Neural progenitor cell (in vitro differentiated cells): ENCODE results near the gene BNIP3. TPM values are rescaled to one million over a fixed set of nuclear protein-coding genes. Genes with fewer than 3 reads are reported as not detected.
"Not testable (repeated sequence)": the region's sequence is repeated elsewhere in the genome, so short reads cannot be mapped to it uniquely, and the experiment has no call there.

Experiments used
- DNase-seq: peaks from one replicate; pipeline ENCODE4 v3.0.0-alpha.2; 2016; ENCODE audit warnings: low spot score
- H2AFZ ChIP-seq: fragments of 200-600 bp; sonication (generic); replicated peaks from 2 replicates; pipeline ENCODE4 v1.6.1; 2016; ENCODE audit warnings: antibody characterized with exemption
- H3F3A ChIP-seq: fragments of 200-600 bp; sonication (generic); 2 replicates; pipeline ENCODE4 v1.6.1; 2016; ENCODE audit warnings: antibody characterized with exemption, low read depth
- H3K27ac ChIP-seq: fragments of 200-600 bp; sonication (generic); 2 replicates; pipeline ENCODE4 v1.5.1; 2016; ENCODE audit warnings: mild to moderate bottlenecking
- H3K27me3 ChIP-seq: fragments of 200-600 bp; sonication (generic); 2 replicates; pipeline ENCODE4 v1.6.1; 2016; ENCODE audit warnings: mild to moderate bottlenecking, moderate library complexity
- H3K36me3 ChIP-seq: fragments of 200-600 bp; sonication (generic); 2 replicates; pipeline ENCODE4 v1.5.1; 2016
- H3K4me1 ChIP-seq: fragments of 200-600 bp; sonication (generic); 2 replicates; pipeline ENCODE4 v1.6.1; 2016; ENCODE audit warnings: mixed run types
- H3K4me2 ChIP-seq: fragments of 200-600 bp; sonication (generic); 2 replicates; pipeline ENCODE4 v1.6.1; 2016
- H3K4me3 ChIP-seq: fragments of 200-600 bp; sonication (generic); 2 replicates; pipeline ENCODE4 v1.5.1; 2016
- H3K79me2 ChIP-seq: fragments of 200-600 bp; sonication (generic); 2 replicates; pipeline ENCODE4 v1.6.1; 2016; ENCODE audit warnings: low read depth
- H3K9ac ChIP-seq: fragments of 200-600 bp; sonication (generic); 2 replicates; pipeline ENCODE4 v1.6.1; 2016
- H3K9me3 ChIP-seq: fragments of 200-600 bp; sonication (generic); 2 replicates; pipeline ENCODE4 v1.5.1; 2016; ENCODE audit warnings: low read depth
- H4K20me1 ChIP-seq: fragments of 200-600 bp; sonication (generic); 2 replicates; pipeline ENCODE4 v1.6.1; 2016; ENCODE audit warnings: low read depth
- H3K27ac Mint-ChIP-seq: 3 replicates; pipeline ENCODE4 v1.8.0; 2021; ENCODE audit warnings: mixed read lengths
- H3K27me3 Mint-ChIP-seq: 2 replicates; pipeline ENCODE4 v1.8.0; 2022; ENCODE audit warnings: low read depth, mild to moderate bottlenecking, inconsistent platforms, moderate library complexity, mixed read lengths; ENCODE audit not compliant: insufficient read depth
- H3K36me3 Mint-ChIP-seq: 3 replicates; pipeline ENCODE4 v1.8.0; 2021; ENCODE audit warnings: mixed read lengths
- H3K4me1 Mint-ChIP-seq: 3 replicates; pipeline ENCODE4 v1.8.0; 2021; ENCODE audit warnings: mixed read lengths
- H3K4me3 Mint-ChIP-seq: 3 replicates; pipeline ENCODE4 v1.8.0; 2021; ENCODE audit warnings: mild to moderate bottlenecking, moderate library complexity, mixed read lengths
- H3K9me3 Mint-ChIP-seq: 3 replicates; pipeline ENCODE4 v1.8.0; 2020; ENCODE audit warnings: mixed read lengths
- EZH2 ChIP-seq: fragments of 200-600 bp; sonication (generic); IDR thresholded peaks from 2 replicates; pipeline ENCODE4 v1.6.1; 2017; ENCODE audit warnings: antibody characterized with exemption, mild to moderate bottlenecking, moderate library complexity
- EZH2phosphoT487 ChIP-seq: fragments of 200-600 bp; sonication (generic); IDR thresholded peaks from 2 replicates; pipeline ENCODE4 v1.6.1; 2017; ENCODE audit warnings: antibody characterized with exemption
- total RNA-seq: library from RNA; depleted of rRNA; stranded (reverse); fragments of >200 nt; gene quantifications from 2 replicates; pipeline ENCODE4 v1.2.3, GENCODE V29; 2015; ENCODE audit warnings: low replicate concordance
- TF ChIP-seq, protein P1 (sequence below): fragments of 200-600 bp; sonication (generic); IDR thresholded peaks from 2 replicates; pipeline ENCODE4 v1.5.1; 2017; ENCODE audit warnings: antibody characterized with exemption, mild to moderate bottlenecking

The BNIP3 gene
- total RNA-seq, 1 donor from 2014 or later: 256 TPM

DNA sequence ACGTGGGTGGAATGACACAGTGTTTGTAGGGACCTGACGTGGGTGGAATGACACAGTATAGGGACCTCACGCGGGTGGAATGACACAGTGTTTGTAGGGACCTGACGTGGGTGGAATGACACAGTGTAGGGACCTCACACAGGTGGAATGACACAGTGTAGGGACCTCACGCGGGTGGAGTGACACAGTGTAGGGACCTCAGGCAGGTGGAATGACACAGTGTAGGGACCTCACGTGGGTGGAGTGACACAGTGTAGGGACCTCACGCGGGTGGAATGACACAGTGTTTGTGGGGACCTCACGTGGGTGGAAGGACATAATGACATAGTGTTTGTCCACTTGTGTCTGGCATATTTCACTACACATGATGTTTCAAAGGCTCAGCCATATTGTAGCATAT lies 61.6 kb downstream of the BNIP3 start:
- peaks cover 26% of the 10 kb centered on the region for H3K36me3 Mint-ChIP-seq

DNA sequence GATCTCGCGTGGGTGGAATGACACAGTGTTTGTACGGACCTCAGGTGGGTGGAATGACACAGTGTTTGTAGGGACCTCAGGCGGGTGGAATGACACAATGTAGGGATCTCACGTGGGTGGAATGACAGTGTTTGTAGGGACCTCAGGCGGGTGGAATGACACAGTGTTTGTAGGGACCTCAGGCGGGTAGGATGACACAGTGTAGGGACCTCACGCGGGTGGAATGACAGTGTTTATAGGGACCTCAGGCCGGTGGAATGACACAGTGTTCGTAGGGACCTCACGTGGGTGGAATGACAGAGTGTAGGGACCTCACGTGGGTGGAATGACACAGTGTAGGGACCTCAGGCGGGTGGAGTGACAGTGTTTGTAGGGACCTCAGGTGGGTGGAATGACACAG lies 62.3 kb downstream of the BNIP3 start:
- Mint-ChIP-seq H3K4me1 (peaks cover 19% of the 10 kb centered on the region), H3K36me3 (peaks cover 26% of the 10 kb centered on the region), H3K9me3 (peaks cover 13% of the 10 kb centered on the region)
- not testable (repeated sequence) for H3K9ac ChIP-seq, H3K27ac Mint-ChIP-seq, H3K36me3 ChIP-seq, H3F3A ChIP-seq, H3K27me3 ChIP-seq, DNase-seq, H3K27me3 Mint-ChIP-seq, H3K4me3 ChIP-seq, H3K27ac ChIP-seq, H3K9me3 ChIP-seq, H2AFZ ChIP-seq, H3K4me1 ChIP-seq, H3K4me3 Mint-ChIP-seq, H3K4me2 ChIP-seq
- Histone ChIP-seq H4K20me1 (peaks cover 42% of the 10 kb centered on the region), H3K79me2 (peaks cover 64% of the 10 kb centered on the region)

More for the DNA sequence above, 61.6 kb downstream of the BNIP3 start:
- peaks cover 17% of the 10 kb centered on the region for H3K4me1 Mint-ChIP-seq
- Histone ChIP-seq H3F3A (no peaks in the 10 kb centered on the region), H3K9ac (no peak overlapping the region), H2AFZ (no peak overlapping the region), H3K36me3 (no peaks in the 10 kb centered on the region), H3K4me2 (no peak overlapping the region), H4K20me1 (peaks cover 35% of the 10 kb centered on the region), H3K79me2 (peaks cover 65% of the 10 kb centered on the region), H3K27ac (no peak overlapping the region), H3K9me3 (no peaks in the 10 kb centered on the region), H3K27me3 (no peaks in the 10 kb centered on the region), H3K4me3 (no peak overlapping the region), H3K4me1 (peaks cover 9% of the 10 kb centered on the region)
- H3K9me3 Mint-ChIP-seq: peaks cover 15% of the 10 kb centered on the region
- no peak overlapping the region for H3K4me3 Mint-ChIP-seq
- no peak for TF ChIP-seq EZH2
- TF ChIP-seq EZH2phosphoT487: no peak
- TF ChIP-seq, protein P1, sequence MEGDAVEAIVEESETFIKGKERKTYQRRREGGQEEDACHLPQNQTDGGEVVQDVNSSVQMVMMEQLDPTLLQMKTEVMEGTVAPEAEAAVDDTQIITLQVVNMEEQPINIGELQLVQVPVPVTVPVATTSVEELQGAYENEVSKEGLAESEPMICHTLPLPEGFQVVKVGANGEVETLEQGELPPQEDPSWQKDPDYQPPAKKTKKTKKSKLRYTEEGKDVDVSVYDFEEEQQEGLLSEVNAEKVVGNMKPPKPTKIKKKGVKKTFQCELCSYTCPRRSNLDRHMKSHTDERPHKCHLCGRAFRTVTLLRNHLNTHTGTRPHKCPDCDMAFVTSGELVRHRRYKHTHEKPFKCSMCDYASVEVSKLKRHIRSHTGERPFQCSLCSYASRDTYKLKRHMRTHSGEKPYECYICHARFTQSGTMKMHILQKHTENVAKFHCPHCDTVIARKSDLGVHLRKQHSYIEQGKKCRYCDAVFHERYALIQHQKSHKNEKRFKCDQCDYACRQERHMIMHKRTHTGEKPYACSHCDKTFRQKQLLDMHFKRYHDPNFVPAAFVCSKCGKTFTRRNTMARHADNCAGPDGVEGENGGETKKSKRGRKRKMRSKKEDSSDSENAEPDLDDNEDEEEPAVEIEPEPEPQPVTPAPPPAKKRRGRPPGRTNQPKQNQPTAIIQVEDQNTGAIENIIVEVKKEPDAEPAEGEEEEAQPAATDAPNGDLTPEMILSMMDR: no peak
- H3K27ac Mint-ChIP-seq: no peak overlapping the region
- H3K27me3 Mint-ChIP-seq: peaks cover 2% of the 10 kb centered on the region
- no peak for DNase-seq

Other genes with a start within 250 kb of the BNIP3 start
- gene PPP2R2D, start 80.9 kb downstream of the BNIP3 start, total RNA-seq: 28.1 and 31.2 TPM in 2 replicates
- gene JAKMIP3, start 84.0 kb upstream of the BNIP3 start, total RNA-seq: 0.31 and 0.37 TPM in 2 replicates
- gene DPYSL4, start 205.0 kb upstream of the BNIP3 start, total RNA-seq: 17.7 and 28.1 TPM in 2 replicates